Kasumi-1 (cell line): ENCODE data around the gene RRP15.
A peak's percentile ranks its signal among the peaks of the same experiment; 100 is the strongest.
"Not testable (repeated sequence)": the region's sequence is repeated elsewhere in the genome, so short reads cannot be mapped to it uniquely, and the experiment has no call there.

Experiments
- DNase-seq, 2 experiments: peaks; one replicate each; lab custom pipeline; 2025; lab: John Stamatoyannopoulos, UW

Gene RRP15

GRCh38 chr1:218297461-218297860 lies 12.4 kb downstream of the RRP15 start:
- no peak for DNase-seq

- DNase-seq = no peak
Measured at GRCh38 chr1:218297867-218298266, 12.8 kb downstream of the RRP15 start.

- no peak for DNase-seq
Measured at GRCh38 chr1:218298398-218298797, 13.3 kb downstream of the RRP15 start.

- DNase-seq = peak; percentile 45 to 67
Measured at GRCh38 chr1:218299416-218299815, 14.3 kb downstream of the RRP15 start.

GRCh38 chr1:218301217-218301616 lies 16.1 kb downstream of the RRP15 start:
- no peak for DNase-seq

GRCh38 chr1:218302155-218302554 lies 17.1 kb downstream of the RRP15 start:
- DNase-seq = no peak

GRCh38 chr1:218303176-218303879 lies 18.2 kb downstream of the RRP15 start:
- no peak for DNase-seq

- DNase-seq = peak; percentile 49 to 67
Measured at GRCh38 chr1:218304281-218305039, 19.4 kb downstream of the RRP15 start.

- DNase-seq = no peak
Measured at GRCh38 chr1:218305472-218306064, 20.5 kb downstream of the RRP15 start.

GRCh38 chr1:218312509-218312908 lies 27.4 kb downstream of the RRP15 start:
- DNase-seq = no peak

- no peak for DNase-seq
Measured at GRCh38 chr1:218314316-218314715, 29.2 kb downstream of the RRP15 start.

- no peak for DNase-seq
Measured at GRCh38 chr1:218315638-218316037, 30.5 kb downstream of the RRP15 start.

- DNase-seq = no peak
Measured at GRCh38 chr1:218317061-218317460, 32.0 kb downstream of the RRP15 start.

GRCh38 chr1:218320182-218320581 lies 35.1 kb downstream of the RRP15 start:
- not testable (repeated sequence) for DNase-seq

GRCh38 chr1:218322762-218323161 lies 37.7 kb downstream of the RRP15 start:
- no peak for DNase-seq

- DNase-seq = no peak
Measured at GRCh38 chr1:218323568-218324225, 38.6 kb downstream of the RRP15 start.

- no peak for DNase-seq
Measured at GRCh38 chr1:218324226-218324580, 39.1 kb downstream of the RRP15 start.

GRCh38 chr1:218328769-218329168 lies 43.7 kb downstream of the RRP15 start:
- no peak for DNase-seq

- peak; percentile 46 to 81 for DNase-seq
Measured at GRCh38 chr1:218330043-218330623, 45.0 kb downstream of the RRP15 start.

- DNase-seq = no peak
Measured at GRCh38 chr1:218332416-218332815, 47.3 kb downstream of the RRP15 start.

GRCh38 chr1:218336328-218336727 lies 51.2 kb downstream of the RRP15 start:
- no peak for DNase-seq

GRCh38 chr1:218339267-218339831 lies 54.3 kb downstream of the RRP15 start:
- peak; percentile 34 to 67 for DNase-seq
